GM19468 (cell line): ENCODE data around the gene FBXL7.

Experiments used
- ATAC-seq: cut with Tn5 transposase; IDR thresholded peaks from one replicate; pipeline ENCODE4 v1.9.1; 2021; ENCODE audit warnings: mild to moderate bottlenecking, moderate library complexity, moderate number of reproducible peaks; ENCODE audit not compliant: unreplicated experiment; ENCODE audit errors: extremely low read depth

The FBXL7 gene

DNA sequence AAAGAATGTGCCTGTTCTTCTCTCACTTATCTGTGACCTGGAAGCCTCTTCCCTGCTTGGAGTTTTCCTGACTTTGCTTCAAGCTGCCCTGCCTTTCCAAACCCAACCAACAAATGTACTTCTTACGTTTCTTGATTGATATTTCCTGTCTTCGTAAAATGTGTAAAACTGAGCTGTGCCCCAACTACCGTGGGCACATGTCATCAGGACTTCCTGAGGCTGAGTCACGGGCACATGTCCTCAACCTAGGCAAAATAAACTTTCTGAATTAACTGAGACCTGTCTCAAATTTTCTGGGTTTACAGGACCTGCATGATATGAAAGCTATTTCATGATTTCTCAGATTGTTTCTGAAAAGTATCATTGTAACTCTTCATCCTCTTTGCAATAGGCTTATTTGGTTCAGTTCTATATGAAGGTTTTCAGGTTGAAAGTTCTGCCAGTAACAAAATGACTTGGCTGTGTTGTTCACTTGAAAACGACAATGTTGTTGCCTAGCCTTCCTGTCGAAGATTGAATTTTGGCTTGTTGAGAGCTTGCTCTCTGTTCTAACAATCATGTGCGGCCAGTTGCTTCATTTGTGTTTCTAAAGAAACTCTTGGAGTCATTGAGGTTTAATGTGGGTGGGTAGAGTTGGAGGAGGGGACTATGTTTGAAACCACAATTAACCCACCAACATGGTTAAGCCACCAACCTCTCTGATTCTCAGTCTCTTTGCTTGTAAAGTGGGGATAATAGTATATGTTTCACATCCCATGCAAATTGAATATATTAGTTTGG, 145.6 kb downstream of the FBXL7 start:
- ATAC-seq = no peak

DNA sequence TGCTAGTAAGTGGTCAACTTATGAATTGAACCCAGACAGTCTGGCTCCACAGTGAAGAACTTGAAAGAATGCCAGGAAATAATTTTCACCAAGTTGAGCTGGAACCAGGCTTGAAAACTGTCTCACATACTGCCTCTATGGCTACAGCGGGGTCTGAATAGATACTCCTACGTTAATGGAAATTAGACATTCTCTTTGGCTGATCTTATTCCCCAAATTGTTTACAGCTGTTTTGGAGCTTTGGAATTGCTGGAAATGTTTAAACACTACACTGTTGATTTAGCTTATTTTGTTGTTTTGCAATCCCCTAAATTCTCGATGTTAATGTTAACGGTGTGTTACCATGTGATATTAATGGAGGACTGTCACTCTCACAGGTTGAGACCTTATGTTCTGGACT, 146.4 kb downstream of the FBXL7 start:
- no peak for ATAC-seq

DNA sequence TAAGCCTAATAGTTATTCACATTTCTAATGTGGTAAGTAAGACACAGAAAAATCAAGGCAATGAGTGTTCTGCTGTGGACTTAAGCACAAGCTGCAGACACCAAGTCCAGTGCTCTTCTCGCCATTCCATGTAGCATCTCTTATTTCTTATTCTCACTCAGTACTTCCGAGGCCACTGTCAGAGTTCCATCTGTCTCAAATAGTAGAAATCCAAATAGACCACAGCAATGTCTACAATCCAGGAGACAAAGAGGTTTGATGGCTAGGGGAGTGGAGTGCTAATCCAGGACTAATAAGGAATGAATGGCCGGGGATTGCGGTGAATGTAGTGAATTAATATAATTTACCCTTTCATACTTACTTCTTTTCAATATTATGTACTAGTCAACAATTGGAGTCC, 147.3 kb downstream of the FBXL7 start:
- ATAC-seq = no peak

DNA sequence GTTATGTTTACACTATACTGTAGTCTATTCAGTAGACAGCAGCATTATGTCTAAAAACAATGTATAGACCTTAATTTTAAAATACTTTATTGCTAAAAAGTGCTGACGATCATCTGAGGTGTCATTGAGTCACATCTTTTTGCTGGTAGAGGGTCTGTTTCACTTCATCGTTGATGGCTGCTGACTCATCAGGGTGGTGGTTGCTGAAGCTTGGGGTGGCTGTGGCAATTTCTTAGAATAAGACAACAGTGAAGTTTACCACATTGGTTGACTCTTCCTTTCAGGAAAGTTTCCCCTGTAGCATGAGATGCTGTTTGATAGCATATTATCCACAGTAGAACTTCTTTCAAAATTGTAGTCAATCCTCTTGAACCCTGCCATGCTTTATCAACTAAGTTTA, 150.3 kb downstream of the FBXL7 start:
- no peak for ATAC-seq

DNA sequence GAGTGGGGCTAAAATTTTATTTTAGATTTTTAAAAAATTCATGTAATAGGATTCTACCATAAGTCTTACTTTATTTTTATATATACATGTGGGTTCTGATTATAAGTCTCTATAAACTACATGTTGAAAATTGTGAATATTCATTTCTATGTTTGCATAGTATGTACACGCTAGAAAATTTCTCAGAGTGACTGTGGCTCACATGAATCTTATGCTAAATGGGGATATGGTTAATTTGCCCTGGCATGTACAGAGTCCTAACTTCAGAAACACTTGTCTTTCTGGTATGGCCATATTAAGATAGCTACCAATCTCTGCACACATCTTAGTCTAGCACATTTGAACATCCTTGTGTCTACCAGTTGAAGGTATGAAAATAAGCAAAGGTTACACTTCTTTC, 154.8 kb downstream of the FBXL7 start:
- ATAC-seq = no peak

DNA sequence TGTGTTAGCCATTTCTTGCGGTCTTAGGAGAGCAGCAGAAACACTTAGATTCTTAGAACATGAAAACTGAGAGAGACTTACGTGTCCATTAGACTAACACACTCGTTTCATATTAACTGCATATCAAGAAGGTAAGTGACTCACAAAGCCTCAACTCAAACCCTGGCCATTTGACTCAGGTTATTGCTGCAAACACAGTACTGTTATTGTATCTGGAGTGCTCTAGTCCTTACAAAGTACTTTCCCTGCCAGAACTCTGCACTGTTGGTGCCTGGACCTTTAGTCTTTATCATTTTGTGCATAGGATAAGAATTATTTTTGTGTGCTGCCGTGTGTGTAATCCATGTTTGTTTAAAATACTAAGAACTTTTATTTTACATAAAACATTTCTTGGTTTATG, 155.7 kb downstream of the FBXL7 start:
- ATAC-seq = no peak

DNA sequence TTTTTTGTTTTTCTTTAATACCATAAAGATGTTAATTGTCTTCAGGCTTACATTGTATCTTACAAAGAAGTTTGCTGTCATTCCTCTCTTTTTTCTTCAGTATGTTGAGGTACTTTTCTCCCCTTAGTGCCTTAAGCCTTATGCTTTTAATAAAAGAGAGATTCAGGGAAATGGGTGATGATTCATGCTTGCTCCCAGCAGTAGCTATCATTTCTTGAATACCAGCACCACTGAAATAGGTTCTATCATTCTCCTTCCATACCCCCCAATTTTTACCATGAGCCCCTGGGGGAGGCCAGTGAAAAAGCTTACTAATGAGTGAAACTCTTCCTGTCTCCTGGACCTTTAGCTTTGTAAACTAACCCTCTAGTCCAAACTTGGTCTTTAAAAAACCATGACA, 165.0 kb downstream of the FBXL7 start:
- no peak for ATAC-seq

DNA sequence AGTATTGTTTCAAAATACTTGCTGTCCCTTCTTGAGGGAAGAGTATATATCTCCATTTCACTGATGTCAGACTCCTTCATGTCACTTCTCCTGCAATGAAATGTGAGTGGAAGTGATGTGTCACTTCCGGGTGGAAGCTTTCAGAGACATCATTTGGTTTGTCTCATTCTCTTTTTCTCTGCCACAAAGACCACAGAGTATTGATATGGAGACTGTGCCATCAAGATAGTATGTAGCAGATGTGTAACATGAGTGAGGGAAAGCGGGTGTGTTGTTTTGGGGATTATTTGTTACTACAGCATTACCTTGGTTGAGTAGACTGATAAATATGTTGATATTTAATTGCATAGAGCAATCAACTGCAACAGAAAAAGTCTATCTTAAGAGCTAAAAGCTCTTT, 169.8 kb downstream of the FBXL7 start:
- ATAC-seq = no peak

DNA sequence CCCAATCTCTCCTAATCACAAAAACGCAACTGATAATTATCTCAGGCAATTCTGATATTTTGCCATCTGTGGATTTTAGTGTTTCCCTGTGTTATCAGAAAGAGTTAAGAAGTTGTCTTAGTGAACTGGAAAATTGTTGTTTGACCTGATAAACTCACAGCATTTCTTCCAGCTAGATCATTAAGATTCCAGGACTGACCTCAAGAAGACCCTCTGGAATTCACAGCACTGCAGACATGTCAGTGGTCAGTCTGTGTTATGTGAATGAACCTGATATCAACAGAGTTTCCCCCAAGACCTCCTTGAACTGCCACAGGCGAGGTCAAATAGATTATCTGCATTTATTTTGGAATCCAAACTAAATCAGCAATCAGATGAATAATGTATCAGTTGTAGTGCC, 174.7 kb downstream of the FBXL7 start:
- no peak for ATAC-seq

DNA sequence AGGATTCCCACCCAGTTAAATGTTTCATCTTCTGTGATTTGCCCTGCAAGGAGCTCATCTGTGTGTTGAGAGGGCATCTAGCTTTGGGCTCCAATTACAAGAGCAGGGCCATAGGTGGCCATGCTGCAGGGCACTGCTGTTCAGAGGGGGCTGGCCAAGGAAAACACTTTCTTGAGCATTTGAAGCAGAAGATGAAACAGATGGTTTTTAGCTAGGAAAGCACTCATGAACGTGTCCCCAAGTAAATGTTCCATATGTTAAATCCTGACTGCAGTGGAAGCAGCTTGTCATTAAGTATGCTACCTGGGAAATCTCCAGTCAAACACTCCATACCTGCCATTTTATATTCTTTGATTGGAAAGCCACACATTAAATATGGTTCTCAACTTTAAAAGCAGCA, 176.6 kb downstream of the FBXL7 start:
- ATAC-seq = no peak

DNA sequence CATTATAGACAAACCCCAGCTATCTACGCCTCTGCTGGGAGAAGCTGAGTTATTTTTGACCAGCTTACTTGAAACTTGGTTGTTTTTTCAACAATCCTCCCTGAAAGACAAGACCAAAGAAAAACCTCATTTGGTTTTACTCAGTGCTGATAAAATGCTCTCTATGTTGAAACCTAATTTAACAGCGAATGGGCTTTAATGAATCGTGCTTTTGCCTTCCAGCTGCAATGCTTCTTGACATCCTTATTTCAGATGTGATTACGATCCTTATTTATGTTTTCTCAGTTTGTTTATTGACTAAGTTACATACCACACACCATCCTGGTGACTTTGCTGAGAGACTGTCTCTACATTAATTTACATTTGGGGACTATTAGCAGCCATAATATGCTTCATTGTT, 179.2 kb downstream of the FBXL7 start:
- no peak for ATAC-seq

DNA sequence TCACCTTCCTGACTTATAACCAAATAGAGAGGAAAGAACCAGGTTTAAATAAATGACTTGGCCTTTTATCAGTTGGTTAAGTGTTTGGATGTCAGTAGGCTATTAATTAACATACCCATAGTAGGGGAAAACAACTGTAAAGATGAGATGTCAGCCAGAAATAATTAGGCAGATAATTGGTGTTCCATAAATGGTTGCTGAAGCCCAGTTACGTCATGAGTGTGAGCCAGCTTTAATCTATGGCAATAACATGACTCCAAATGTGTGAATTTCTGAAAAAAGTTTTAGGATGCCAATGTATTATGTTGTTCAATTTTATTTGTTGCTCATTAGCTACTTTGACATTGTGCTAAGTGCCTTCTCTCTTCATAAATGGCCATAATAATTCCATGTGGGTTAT, 180.5 kb downstream of the FBXL7 start:
- ATAC-seq = no peak

DNA sequence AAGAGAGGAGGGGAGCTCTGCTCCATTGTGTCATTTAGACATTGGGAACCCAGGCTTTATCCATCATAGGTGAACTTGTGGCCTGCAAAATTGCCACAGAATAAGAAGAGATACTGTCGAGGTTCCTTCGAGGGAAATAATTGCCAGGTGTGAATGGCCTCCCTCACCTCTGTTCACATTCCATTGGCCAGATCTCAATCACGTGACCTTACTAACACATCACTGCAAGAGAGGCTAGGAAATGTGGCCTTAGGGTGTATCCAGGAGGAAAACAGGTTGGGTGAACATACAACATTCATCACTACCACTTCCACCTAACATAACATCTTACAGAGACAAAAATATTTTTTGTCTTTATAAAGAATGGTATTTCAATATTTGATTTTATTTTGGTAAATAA, 182.1 kb downstream of the FBXL7 start:
- ATAC-seq = no peak

DNA sequence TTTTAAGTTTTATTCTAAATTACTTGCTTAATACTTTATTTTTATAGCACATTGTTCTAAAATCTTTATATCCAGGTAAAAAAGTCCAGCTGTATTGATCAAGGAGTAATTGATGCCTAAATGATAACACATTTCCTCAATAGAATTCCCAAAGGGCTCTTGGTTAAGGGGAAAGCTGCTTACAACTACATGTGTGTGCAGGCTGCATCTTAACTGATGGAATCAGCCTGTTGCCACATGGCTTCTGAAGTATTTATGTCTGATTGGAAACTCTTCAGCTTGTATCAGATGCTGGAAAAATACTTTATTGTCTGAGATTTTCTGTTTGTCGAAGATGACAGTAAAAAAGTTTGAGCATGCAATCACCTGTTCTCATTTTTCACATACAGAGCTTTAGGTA, 182.6 kb downstream of the FBXL7 start:
- ATAC-seq = no peak

DNA sequence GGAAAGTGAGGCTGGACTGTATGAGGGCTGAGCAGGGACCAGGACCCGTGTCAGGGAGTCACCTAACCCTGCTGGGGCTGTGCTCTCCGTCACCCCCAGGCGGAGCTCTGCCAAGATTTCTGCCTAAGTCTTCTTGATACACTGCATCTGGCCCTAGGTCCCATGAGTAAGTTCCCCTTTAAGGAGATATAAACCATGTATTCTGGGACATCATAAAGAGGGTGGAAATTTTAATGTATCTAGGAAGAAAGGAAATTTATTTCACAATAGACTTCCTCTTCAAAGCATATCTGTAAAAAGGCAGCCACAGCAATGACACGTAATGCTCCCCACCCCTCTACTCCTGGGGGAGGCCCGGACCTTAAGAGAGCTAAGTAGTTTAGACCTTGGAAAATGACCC, 183.4 kb downstream of the FBXL7 start:
- no peak for ATAC-seq

DNA sequence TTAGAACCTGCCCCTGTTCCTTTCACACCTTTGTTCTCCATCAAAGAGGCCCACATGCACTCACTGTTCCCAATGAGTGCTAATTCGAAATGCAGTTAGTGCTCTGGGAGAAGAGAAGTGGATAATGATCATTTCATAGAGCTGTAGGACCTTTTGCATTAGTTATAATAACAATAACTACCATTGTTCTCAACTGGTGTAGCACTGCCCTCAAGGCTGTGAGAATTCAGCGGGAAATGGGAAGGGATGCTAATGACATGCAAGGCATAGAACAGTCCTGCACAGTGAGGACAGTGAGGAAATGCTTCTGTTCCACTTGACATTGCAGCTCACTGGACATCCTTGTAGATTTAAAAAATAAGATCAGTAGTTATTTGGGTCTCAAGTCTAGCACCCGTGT, 187.4 kb downstream of the FBXL7 start:
- ATAC-seq = no peak

DNA sequence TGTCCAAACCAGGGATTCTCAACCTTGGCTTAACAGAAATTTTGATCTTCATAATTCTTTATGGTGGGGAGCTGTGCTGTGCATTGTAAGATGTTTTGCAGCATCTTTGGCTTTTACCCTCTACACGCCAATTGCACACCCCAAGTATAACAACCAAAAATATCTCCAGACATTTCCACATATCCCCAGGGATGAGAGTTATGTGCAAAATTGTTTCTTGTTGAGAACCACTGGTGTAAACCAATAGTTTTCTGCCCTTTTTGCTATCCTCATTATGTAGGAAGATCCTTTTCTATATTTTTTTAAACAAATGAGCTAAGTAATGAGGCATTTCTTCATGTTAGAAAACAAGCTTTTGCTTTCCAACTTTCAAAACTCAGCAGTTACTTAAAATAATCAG, 189.9 kb downstream of the FBXL7 start:
- no peak for ATAC-seq

DNA sequence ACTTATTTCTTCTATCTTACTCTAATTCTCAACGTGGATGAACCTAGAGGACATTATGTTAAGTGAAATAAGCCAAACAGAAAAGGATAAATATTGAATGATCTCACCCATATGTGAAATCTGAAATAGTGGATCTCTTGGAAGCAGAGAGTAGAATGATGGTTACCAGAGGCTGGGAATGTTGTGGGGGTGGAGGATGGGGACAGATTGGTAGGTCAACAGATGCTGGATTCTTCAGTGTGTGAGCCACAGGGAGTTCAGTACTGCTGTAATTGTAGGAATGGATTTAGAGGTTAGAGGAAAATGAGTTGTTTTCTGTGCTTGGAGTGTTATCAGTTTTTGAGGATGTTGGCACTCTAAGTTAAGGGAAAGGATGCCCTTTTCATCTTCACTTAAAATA, 190.6 kb downstream of the FBXL7 start:
- ATAC-seq = no peak

DNA sequence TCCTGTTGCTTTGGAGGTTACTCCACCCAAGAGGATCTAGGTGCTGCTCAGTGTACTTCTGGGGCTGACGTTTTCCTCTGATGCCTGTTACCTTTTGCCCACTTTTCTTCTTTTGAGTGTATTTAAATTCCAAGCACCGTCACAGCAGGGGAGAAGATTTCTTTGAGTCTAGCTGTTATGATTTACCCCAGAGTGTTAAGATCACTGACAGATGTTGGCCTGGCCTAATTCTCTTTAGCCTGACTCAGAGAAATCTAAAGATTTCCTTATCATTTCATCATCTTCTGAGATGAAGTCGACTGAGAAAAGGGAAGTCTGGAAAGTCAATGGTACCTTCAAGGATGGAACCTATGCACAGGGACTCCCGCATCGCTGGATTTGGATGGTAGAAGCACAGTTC, 191.5 kb downstream of the FBXL7 start:
- ATAC-seq = no peak

DNA sequence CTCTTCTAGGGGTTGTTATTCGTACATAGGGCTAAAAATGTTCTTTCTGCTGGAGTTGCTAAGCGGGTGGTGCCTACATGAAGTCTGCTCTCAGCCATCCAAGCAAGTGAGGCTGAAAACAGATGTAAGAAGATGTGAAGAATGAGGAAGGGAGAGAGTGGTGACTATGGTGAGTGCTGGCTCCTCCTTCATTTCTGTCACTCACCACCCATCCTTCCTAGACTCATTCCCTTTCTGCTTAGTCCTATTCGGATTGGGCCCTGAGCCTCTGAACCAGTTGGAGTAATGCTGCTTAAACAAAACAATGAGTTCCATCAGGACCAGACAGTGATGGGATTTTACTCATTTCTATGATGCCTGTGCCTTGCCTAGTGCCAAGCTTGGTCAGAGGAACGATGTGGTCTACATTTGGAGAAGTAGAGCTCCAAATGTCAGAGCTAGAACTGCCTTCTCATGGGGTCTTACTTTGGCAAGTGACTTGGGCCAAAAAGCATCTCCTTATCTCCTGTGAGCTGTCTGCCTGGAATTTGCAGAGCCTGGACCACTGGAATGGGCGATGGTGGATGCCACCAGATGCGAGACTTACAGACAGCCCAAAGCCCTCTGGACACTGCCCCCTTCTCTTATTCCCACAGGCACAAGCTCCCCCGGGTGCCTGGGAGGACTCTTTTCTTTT, 192.9 kb downstream of the FBXL7 start:
- ATAC-seq = no peak

DNA sequence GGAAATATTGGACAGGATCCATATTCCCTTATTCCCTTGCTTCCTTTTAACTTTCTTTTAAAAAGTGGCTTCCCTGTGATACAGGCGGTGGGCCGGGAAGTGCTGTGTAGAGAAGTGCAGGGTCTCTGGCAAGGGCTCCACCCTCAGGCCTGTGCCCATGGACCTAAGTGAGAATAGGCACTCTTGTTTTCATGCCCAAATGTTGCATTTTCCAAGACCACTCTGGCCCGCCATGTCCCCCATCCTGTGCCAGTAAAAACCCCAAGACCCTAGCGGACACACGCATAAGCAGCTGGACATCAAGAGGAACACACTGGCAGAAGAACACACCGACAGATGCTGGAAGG, 193.4 kb downstream of the FBXL7 start:
- no peak for ATAC-seq

DNA sequence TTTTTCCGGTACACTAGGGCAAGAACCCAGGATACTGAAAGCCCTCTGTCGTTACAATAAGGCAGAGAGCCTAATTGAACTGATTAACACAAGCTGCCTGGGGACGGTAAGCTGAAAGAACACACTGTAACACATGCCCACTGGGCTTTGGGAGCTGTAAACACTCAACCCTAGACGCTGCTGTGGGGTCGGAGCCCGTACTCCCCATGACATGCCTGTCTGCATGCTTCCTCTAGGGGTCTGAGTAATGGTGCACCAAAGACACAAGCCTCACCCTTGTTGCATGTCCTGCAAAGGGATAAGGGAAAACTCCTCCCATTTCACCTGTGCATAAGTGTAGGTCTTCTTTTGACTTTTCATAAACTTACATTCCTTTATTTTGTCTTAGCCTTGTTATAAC, 194.0 kb downstream of the FBXL7 start:
- ATAC-seq = no peak
